NCI-H345 treated with DMSO at 0.1 percent for 48 hours (cell line): Measurements from ENCODE around the gene ZNF546.

Experiments
- DNase-seq: peaks from one replicate; lab custom pipeline; 2025; ENCODE audit not compliant: unreplicated experiment; lab: John Stamatoyannopoulos, UW

ZNF546 gene

DNA sequence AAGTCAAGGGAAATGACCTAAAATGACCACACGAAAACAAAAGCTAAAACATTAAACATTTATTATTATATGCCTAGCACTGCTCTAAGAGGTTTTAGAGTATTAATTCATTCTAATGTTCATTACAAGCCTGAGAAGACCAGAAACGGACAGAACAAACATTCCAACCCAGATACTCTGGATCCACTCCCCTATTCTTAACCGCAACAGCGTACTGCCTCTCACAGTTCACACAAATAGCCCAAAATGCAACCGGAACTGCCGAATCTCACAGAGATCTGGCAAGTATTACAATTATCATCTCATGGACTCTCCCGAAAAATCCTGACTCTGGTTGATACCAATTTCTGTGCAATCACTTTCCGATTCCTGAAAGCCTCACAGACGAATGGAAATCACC, 57.8 kb downstream of the ZNF546 start:
- DNase-seq: no peak

DNA sequence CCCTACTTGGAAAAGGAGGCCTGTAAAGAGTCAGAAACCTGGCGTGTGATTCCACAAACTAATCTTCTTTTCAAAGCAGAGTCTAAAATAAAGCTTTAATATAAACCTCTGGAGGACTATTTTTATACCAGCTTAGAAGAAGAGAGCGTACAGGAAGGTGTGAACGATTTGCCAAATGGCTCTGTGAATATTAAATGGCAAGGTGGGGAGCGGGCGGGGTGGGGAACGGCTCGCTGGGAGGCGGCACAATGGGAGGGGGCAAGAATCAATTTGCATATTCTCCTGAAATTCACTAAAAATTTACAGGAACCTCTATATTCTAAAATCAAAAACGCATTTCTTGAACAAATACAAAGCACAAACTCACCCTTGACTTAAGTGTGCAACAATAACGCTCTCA, 58.2 kb downstream of the ZNF546 start:
- no peak for DNase-seq

DNA sequence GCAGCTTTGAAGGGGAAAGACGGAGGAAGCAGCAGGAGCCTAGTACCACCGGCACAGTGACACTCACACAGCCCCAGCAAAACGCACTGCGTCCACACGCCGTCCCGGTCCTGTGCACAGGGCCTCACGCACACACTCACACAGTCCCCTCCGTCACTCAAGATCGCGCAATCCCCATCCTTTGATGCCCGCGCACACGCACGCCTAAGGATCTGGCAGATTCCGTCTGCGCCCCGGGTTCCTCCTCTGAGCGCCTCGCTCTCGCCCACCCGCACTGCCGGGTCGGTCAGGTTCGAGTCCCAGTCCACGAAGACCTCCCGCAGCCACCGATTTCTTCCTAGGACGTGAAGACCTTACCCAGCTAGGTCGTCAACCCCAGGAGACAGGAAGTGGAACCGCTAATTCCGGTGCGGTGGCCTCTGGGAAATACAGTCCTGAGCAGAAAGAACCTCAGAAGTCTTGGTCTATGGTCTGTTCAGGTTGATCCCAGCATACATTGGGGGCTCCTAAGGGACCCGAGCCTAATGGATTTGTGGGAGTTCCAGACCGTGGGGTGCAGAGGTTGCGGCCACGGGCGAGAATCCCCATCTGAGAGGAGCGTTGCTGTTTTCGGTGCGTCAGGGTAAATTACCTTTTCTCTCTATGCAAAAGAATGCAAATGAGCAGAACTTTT, 59.1 kb downstream of the ZNF546 start, which contains the start of gene ZNF780B:
Gene ZNF780B, minus strand, starts transcription at position 400 of the 673 bp plus-strand sequence. CDS start 5,899 bp downstream, outside the sequence.
- DNase-seq: peak; percentile 91

DNA sequence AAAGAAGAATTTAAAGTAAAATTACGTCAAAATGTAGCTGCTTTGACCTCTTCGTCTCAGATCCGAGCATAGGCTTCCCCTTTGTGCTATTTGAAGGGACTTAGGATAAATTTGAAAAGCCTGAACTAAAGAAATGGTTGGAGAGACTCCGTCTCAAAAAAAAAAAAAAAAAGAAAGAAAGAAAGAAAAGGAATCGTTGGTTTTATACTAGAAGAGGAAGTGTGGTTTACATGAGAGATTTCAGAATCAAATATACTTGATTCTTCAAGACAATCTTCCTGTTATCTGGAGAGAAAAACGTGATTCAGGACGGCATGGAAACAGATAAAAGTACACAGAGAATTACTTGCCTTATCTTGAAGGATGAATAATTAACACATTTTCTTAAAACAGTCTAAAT, 59.6 kb downstream of the ZNF546 start:
- DNase-seq: no peak

DNA sequence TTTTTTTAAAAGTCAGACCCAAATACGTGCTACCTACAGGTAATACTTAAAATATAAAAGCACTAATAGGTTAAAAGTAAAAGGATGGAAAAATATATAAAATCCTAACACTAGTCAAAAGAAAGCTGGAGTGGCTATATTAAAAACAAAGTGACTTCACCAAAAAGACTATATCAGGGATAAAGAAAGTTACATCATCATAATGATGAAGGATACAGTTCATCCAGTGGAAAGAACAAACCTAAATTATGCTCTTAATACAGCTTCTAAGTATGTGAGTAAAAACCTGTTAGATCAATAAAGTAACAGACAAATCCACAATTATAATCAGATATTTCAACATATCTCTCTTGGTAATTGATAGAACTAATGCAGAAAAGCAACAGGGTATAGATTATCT, 60.3 kb downstream of the ZNF546 start:
- no peak for DNase-seq

DNA sequence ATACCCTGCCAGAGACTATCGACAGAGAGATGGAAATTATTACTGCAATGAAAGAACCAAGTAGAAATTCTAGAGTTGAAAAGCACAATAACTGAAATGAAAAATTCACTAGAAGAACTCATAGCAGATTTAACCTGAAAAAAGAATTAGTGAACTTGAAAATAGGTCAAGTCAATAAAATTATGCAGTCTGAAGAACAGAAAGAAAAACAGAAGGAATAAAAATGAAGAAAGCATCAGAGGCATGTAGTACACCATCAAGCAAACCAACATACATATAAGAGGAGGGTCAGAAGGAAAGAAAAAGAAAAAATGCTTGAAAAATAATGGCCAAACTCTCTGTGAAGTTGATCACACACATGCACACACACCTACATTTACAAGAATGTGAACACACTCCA, 62.8 kb downstream of the ZNF546 start:
- no peak for DNase-seq

DNA sequence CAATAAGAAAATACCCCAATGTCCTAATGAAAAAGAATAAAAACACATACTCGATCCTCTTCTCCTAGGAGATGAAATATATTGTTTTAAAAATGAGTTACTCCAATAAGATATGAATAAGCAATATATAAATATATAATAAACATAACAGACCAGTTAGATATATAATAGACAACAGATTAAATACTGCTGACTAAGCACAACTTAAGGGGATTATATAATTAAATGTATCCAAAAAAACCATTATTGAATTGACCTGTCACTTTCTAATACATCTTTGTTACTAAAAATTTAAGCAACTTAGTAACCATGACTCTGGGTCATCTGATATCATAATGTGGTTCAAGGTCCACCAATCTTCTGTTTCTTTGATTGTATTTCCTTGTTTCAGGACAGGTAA, 73.2 kb downstream of the ZNF546 start:
- DNase-seq: no peak
